HCT116 (cell line): ENCODE measurements around the gene AK6. TPM values are rescaled to one million over a fixed set of nuclear protein-coding genes. Genes with fewer than 3 reads are reported as not detected.

Source experiments
- ATAC-seq: fragments of 200-7000 bp; cut with Tn5 transposase; 2 replicates; pipeline ENCODE4 v1.9.1; 2020; ENCODE audit warnings: mild to moderate bottlenecking, moderate library complexity
- BruUV-seq: library from RNA; stranded (reverse); fragments of 400-500 nt; replicated peaks from 2 replicates; lab custom pipeline; 2021; lab: Mats Ljungman, UMichigan
- CTCF ChIA-PET: fragments of 300-600 bp; sonication (Branson Sonifier 250); formaldehyde crosslinking; loops from one replicate; lab custom pipeline; 2021; ENCODE audit warnings: antibody characterized with exemption; lab: Charles Lee
- POLR2A ChIA-PET: fragments of 300-600, 350-600 bp; sonication (Branson Sonifier 250); formaldehyde crosslinking; loops from one replicate; lab custom pipeline; 2021; ENCODE audit warnings: antibody characterized with exemption; lab: Charles Lee
- RAD21 ChIA-PET, 2 experiments: fragments of 300-600 bp; sonication (Branson Sonifier 250); formaldehyde crosslinking; loops; one replicate each; lab custom pipeline; 2023; ENCODE audit warnings: low total read pairs in 2 of 2; ENCODE audit not compliant: uncharacterized antibody in 2 of 2, unreplicated experiment in 2 of 2, low non-redundant PET in 1 of 2; lab: Charles Lee
- DNase-seq: peaks from one replicate; pipeline ENCODE4 v3.0.0-alpha.2; 2010; ENCODE audit warnings: low read depth, low spot score
- H2AFZ ChIP-seq: fragments of 200-600 bp; shearing (Covaris generic), sonication (generic); 2 replicates; pipeline ENCODE4 v1.6.1; 2017; ENCODE audit warnings: low read depth, mixed run types, mixed read lengths, antibody characterized with exemption, low read length; ENCODE audit not compliant: poor library complexity, severe bottlenecking
- H3K27ac ChIP-seq: 2 replicates; pipeline ENCODE4 v1.5.1; 2012; ENCODE audit warnings: low read depth, low read length
- H3K27me3 ChIP-seq: fragments of 200-600 bp; sonication (generic); 2 replicates; pipeline ENCODE4 v1.6.1; 2016; ENCODE audit warnings: mixed run types, low read length, mixed read lengths; ENCODE audit not compliant: insufficient read depth
- H3K36me3 ChIP-seq, 2 experiments: fragments of 200-500 bp in 1 of 2; fragments of 200-600 bp in 1 of 2; sonication (Bioruptor generic) in 1 of 2; sonication (generic) in 1 of 2; 2 replicates each; pipeline versions ENCODE4 v1.5.1 to v1.6.1; 2014 to 2016; ENCODE audit warnings: low read length in 2 of 2, inconsistent platforms in 1 of 2, mixed read lengths in 1 of 2, mixed run types in 1 of 2; ENCODE audit not compliant: insufficient read depth in 2 of 2, control insufficient read depth in 1 of 2
- H3K4me1 ChIP-seq, 2 experiments: fragments of 200-600 bp in 1 of 2; sonication (generic) in 1 of 2; 2 replicates each; pipeline versions ENCODE4 v1.5.1 to v1.6.1; 2012 to 2017; ENCODE audit warnings: low read length in 2 of 2, inconsistent platforms in 1 of 2, mild to moderate bottlenecking in 1 of 2, mixed read lengths in 1 of 2, mixed run types in 1 of 2, moderate library complexity in 1 of 2; ENCODE audit not compliant: insufficient read depth in 2 of 2, control insufficient read depth in 1 of 2
- H3K4me2 ChIP-seq: fragments of 200-600 bp; sonication (generic); 2 replicates; pipeline ENCODE4 v1.6.1; 2017; ENCODE audit warnings: mixed run types, low read length, mixed read lengths
- H3K4me3 ChIP-seq, 2 experiments: fragments of 200-600 bp in 1 of 2; sonication (generic) in 1 of 2; replicated peaks in 1 of 2; 2 replicates each; pipeline ENCODE4 v1.5.1; 2011 to 2016; ENCODE audit warnings: low read length in 2 of 2, control low read depth in 1 of 2, low read depth in 1 of 2, mild to moderate bottlenecking in 1 of 2, mixed read lengths in 1 of 2, mixed run types in 1 of 2
- H3K79me2 ChIP-seq: fragments of 200-600 bp; sonication (generic); 2 replicates; pipeline ENCODE4 v1.6.1; 2017; ENCODE audit warnings: mild to moderate bottlenecking, mixed run types, low read length, moderate library complexity, mixed read lengths; ENCODE audit not compliant: insufficient read depth
- H3K9ac ChIP-seq: fragments of 200-600 bp; sonication (generic); 2 replicates; pipeline ENCODE4 v1.6.1; 2016; ENCODE audit warnings: low read length, mixed read lengths
- H3K9me2 ChIP-seq: fragments of 200-600 bp; sonication (generic), shearing (Covaris generic); 2 replicates; pipeline ENCODE4 v1.6.1; 2017; ENCODE audit warnings: mixed run types, mild to moderate bottlenecking, moderate library complexity; ENCODE audit not compliant: insufficient read depth
- H3K9me3 ChIP-seq, 2 experiments: fragments of 200-500 bp in 1 of 2; fragments of 200-600 bp in 1 of 2; sonication (Bioruptor generic) in 1 of 2; sonication (generic) in 1 of 2; 2 replicates each; pipeline ENCODE4 v1.6.1; 2014 to 2017; ENCODE audit warnings: low read length in 2 of 2, mixed read lengths in 2 of 2, inconsistent platforms in 1 of 2, low read depth in 1 of 2, mild to moderate bottlenecking in 1 of 2, mixed run types in 1 of 2, moderate library complexity in 1 of 2; ENCODE audit not compliant: control insufficient read depth in 1 of 2, insufficient read depth in 1 of 2
- H4K20me1 ChIP-seq: fragments of 200-600 bp; sonication (generic), shearing (Covaris generic); 2 replicates; pipeline ENCODE4 v1.6.1; 2017; ENCODE audit warnings: mixed run types, mild to moderate bottlenecking, moderate library complexity; ENCODE audit not compliant: insufficient read depth
- CBX3 ChIP-seq: IDR thresholded peaks from 2 replicates; pipeline ENCODE4 v1.6.1; 2012; ENCODE audit warnings: low read depth
- CEBPB ChIP-seq: IDR thresholded peaks from 2 replicates; pipeline ENCODE4 v1.6.1; 2012; ENCODE audit warnings: low read depth
- EGR1 ChIP-seq: IDR thresholded peaks from 2 replicates; pipeline ENCODE4 v1.6.1; 2012; ENCODE audit warnings: low read depth
- ELF1 ChIP-seq: IDR thresholded peaks from 2 replicates; pipeline ENCODE4 v1.6.1; 2012; ENCODE audit warnings: low read depth, borderline replicate concordance
- FOSL1 ChIP-seq: IDR thresholded peaks from 2 replicates; pipeline ENCODE4 v1.6.1; 2012; ENCODE audit warnings: low read depth
- JUND ChIP-seq: IDR thresholded peaks from 2 replicates; pipeline ENCODE4 v1.6.1; 2012
- POLR2A ChIP-seq: IDR thresholded peaks from 2 replicates; pipeline ENCODE4 v1.7.0; 2011; ENCODE audit warnings: borderline replicate concordance; ENCODE audit not compliant: insufficient read depth, insufficient read length; ENCODE audit errors: extremely low read depth
- SP1 ChIP-seq: IDR thresholded peaks from 2 replicates; pipeline ENCODE4 v1.6.1; 2012; ENCODE audit warnings: low read depth
- SRF ChIP-seq: IDR thresholded peaks from 2 replicates; pipeline ENCODE4 v1.6.1; 2012; ENCODE audit warnings: low read depth
- TCF7L2 ChIP-seq: IDR thresholded peaks from 2 replicates; pipeline ENCODE4 v1.7.0; 2011; ENCODE audit warnings: borderline replicate concordance, inconsistent platforms; ENCODE audit not compliant: insufficient read depth, insufficient read length; ENCODE audit errors: extremely low read depth
- ZNF274 ChIP-seq: fragments of 200-500 bp; sonication (Bioruptor generic); IDR thresholded peaks from 2 replicates; pipeline ENCODE4 v1.6.1; 2014; ENCODE audit warnings: mild to moderate bottlenecking, low read depth, low read length, inconsistent platforms
- intact Hi-C: fragments of 100-400 bp; cut with micrococcal nuclease; formaldehyde crosslinking; loops from 2 replicates; pipeline ENCODE4 v1.10.0; 2022
- total RNA-seq: library from RNA; stranded (reverse); gene quantifications from one replicate; pipeline ENCODE4 v1.2.1, GENCODE V29; 2021; ENCODE audit not compliant: unreplicated experiment
- TF ChIP-seq, protein P1 (sequence below): IDR thresholded peaks from 2 replicates; pipeline ENCODE4 v1.6.1; 2012
- TF ChIP-seq, protein P2 (sequence below): IDR thresholded peaks from 2 replicates; pipeline ENCODE4 v1.6.1; 2012; ENCODE audit warnings: low read depth

AK6 gene
- total RNA-seq, 1 experiment from 2014 or later = 33.4 TPM

DNA sequence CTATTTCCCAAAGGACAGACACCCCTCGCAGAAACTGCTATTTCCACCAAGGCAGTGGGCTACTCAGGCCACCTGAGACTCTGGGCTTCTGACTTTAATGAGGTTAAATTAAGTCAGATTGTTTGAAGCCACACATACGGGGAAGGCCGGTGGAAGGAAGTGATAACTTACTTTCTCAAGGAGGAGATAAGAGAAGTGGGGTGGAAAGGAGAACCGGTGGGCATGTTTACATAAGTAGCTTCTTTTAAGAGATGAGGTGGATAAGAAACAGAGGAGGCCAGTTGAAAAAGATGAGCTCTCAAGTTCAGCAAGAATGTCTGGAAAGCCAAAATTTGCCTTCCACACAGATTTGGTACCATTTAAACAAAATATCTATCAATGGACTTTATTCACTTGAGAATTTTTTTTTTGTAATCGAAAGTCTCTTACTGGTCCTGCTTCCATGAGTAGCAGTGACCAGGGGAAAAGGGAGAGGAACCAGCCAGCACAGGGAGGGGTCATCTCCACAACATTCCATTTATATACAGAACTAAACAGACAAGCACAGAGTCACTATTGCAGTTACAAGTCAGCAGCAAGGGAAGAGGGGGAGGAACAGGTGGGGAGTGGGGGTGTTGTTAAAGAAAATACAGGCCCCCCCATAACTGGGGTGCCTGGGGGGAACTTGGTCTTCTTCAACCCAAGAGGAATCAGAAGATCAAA is 56.7 kb downstream of the AK6 start:
- POLR2A ChIA-PET = no interaction called here
- H4K20me1 ChIP-seq = no peaks in the 10 kb centered on the region
- DNase-seq = no peak
- H3K9ac ChIP-seq = no peak overlapping the region
- H3K4me2 ChIP-seq = no peak overlapping the region
- H3K4me3 ChIP-seq = no peak overlapping the region
- no peak overlapping the region for H3K27ac ChIP-seq
- RAD21 ChIA-PET = no interaction called here
- no peak for TF ChIP-seq TCF7L2
- TF ChIP-seq SRF = no peak
- TF ChIP-seq SP1 = no peak
- no peak for TF ChIP-seq FOSL1
- TF ChIP-seq JUND = no peak
- no peak for TF ChIP-seq ZNF274
- no peak for TF ChIP-seq EGR1
- no peak for TF ChIP-seq POLR2A
- TF ChIP-seq CBX3 = no peak
- no peak overlapping the region for H2AFZ ChIP-seq
- H3K27me3 ChIP-seq = no peaks in the 10 kb centered on the region
- CTCF ChIA-PET = no interaction called here
- intact Hi-C loops = loop anchor here (10.0 kb wide), 1 partner anchor 188 kb away; no protein-coding TSS in a partner anchor
- no peaks in the 10 kb centered on the region for H3K4me1 ChIP-seq
- no peaks in the 10 kb centered on the region for H3K79me2 ChIP-seq
- no TSS peak for BruUV-seq
- H3K9me3 ChIP-seq = no peaks in the 10 kb centered on the region
- no peak for ATAC-seq
- H3K36me3 ChIP-seq = peaks cover 5 to 15% of the 10 kb centered on the region in 2 experiments; a peak in 2 of 4 replicates
- H3K9me2 ChIP-seq = no peaks in the 10 kb centered on the region

DNA sequence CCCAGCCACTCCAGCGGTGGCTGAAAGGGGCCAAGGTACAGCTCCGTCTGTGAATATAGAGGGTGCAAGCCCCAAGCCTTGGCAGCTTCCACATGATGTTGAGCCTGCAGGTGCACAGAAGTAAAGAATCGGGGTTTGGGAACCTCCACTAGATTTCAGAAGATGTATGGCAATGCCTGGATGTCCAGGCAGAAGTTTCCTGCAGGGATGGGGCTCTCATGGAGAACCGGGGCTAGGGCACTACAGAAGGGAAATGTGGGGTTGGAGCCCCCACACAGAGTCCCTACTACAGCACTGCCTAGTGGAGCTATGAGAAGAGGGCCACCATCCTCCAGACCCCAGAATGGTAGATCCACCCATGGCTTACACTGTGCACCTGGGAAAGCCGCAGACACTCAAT is 59.9 kb downstream of the AK6 start:
- Histone ChIP-seq H3K4me3 (no peak overlapping the region), H3K36me3 (peaks cover 7 to 15% of the 10 kb centered on the region in 2 experiments; a peak in 3 of 4 replicates), H4K20me1 (no peaks in the 10 kb centered on the region), H3K9ac (no peak overlapping the region), H3K27ac (no peak overlapping the region), H3K9me2 (no peaks in the 10 kb centered on the region), H3K4me1 (no peaks in the 10 kb centered on the region), H2AFZ (no peak overlapping the region), H3K9me3 (no peaks in the 10 kb centered on the region), H3K79me2 (no peaks in the 10 kb centered on the region), H3K27me3 (no peaks in the 10 kb centered on the region), H3K4me2 (no peak overlapping the region)
- no peak for ATAC-seq
- no peak for TF ChIP-seq SRF
- no peak for TF ChIP-seq ZNF274
- TF ChIP-seq ELF1 = no peak
- TF ChIP-seq, protein P1, sequence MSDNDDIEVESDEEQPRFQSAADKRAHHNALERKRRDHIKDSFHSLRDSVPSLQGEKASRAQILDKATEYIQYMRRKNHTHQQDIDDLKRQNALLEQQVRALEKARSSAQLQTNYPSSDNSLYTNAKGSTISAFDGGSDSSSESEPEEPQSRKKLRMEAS = no peak
- TF ChIP-seq SP1 = no peak
- no peak for TF ChIP-seq JUND
- no peak for TF ChIP-seq FOSL1
- TF ChIP-seq, protein P2, sequence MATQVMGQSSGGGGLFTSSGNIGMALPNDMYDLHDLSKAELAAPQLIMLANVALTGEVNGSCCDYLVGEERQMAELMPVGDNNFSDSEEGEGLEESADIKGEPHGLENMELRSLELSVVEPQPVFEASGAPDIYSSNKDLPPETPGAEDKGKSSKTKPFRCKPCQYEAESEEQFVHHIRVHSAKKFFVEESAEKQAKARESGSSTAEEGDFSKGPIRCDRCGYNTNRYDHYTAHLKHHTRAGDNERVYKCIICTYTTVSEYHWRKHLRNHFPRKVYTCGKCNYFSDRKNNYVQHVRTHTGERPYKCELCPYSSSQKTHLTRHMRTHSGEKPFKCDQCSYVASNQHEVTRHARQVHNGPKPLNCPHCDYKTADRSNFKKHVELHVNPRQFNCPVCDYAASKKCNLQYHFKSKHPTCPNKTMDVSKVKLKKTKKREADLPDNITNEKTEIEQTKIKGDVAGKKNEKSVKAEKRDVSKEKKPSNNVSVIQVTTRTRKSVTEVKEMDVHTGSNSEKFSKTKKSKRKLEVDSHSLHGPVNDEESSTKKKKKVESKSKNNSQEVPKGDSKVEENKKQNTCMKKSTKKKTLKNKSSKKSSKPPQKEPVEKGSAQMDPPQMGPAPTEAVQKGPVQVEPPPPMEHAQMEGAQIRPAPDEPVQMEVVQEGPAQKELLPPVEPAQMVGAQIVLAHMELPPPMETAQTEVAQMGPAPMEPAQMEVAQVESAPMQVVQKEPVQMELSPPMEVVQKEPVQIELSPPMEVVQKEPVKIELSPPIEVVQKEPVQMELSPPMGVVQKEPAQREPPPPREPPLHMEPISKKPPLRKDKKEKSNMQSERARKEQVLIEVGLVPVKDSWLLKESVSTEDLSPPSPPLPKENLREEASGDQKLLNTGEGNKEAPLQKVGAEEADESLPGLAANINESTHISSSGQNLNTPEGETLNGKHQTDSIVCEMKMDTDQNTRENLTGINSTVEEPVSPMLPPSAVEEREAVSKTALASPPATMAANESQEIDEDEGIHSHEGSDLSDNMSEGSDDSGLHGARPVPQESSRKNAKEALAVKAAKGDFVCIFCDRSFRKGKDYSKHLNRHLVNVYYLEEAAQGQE = no peak
- TF ChIP-seq CEBPB = no peak
- TF ChIP-seq POLR2A = no peak
- TF ChIP-seq TCF7L2 = no peak
- BruUV-seq = no TSS peak
- RAD21 ChIA-PET = no interaction called here
- no peak for DNase-seq
- intact Hi-C loops = no loop called here
- POLR2A ChIA-PET = no interaction called here
- CTCF ChIA-PET = no interaction called here
